Neural cell (in vitro differentiated cells): ENCODE measurements around the gene RGS19. TPM values are rescaled to one million over a fixed set of nuclear protein-coding genes. Genes with fewer than 3 reads are reported as not detected.

Experiments
- H2AFZ ChIP-seq: fragments of 200-600, 300-800 bp; sonication (generic), shearing (Covaris generic); 2 replicates; pipeline ENCODE4 v1.6.0; 2014; ENCODE audit warnings: low read depth, mild to moderate bottlenecking, antibody characterized with exemption, low read length, moderate library complexity
- H3F3A ChIP-seq: fragments of 200-600 bp; shearing (Covaris generic); 2 replicates; pipeline ENCODE4 v1.6.1; 2016; ENCODE audit warnings: mild to moderate bottlenecking, moderate library complexity, mixed read lengths, antibody characterized with exemption, low read length; ENCODE audit not compliant: insufficient read depth, poor library complexity, severe bottlenecking
- H3K27ac ChIP-seq: fragments of 200-600, 300-800 bp; sonication (generic), shearing (Covaris generic); 2 replicates; pipeline ENCODE4 v1.5.1; 2014; ENCODE audit warnings: mild to moderate bottlenecking, low read length, moderate library complexity
- H3K27me3 ChIP-seq: fragments of 300-800, 200-600 bp; sonication (generic), shearing (Covaris generic); 2 replicates; pipeline ENCODE4 v1.6.0; 2014; ENCODE audit warnings: mild to moderate bottlenecking, low read depth, low read length, moderate library complexity; ENCODE audit not compliant: insufficient read depth
- H3K36me3 ChIP-seq: fragments of 300-800, 200-600 bp; sonication (generic), shearing (Covaris generic); 2 replicates; pipeline ENCODE4 v1.5.1; 2014; ENCODE audit warnings: mild to moderate bottlenecking, antibody characterized with exemption, low read length, moderate library complexity; ENCODE audit not compliant: insufficient read depth
- H3K4me2 ChIP-seq: fragments of 300-800, 200-600 bp; sonication (generic), shearing (Covaris generic); 2 replicates; pipeline ENCODE4 v1.6.0; 2014; ENCODE audit warnings: mild to moderate bottlenecking, low read length
- H3K4me3 ChIP-seq: fragments of 300-800, 200-600 bp; sonication (generic), shearing (Covaris generic); 2 replicates; pipeline ENCODE4 v1.5.1; 2014; ENCODE audit warnings: mild to moderate bottlenecking, low read length, moderate library complexity
- H3K79me2 ChIP-seq: fragments of 200-600 bp; shearing (Covaris generic); replicated peaks from 2 replicates; pipeline ENCODE4 v1.6.0; 2014; ENCODE audit warnings: mild to moderate bottlenecking, low read length, moderate library complexity; ENCODE audit not compliant: insufficient read depth
- H3K9ac ChIP-seq: fragments of 300-800, 200-600 bp; sonication (generic), shearing (Covaris generic); 2 replicates; pipeline ENCODE4 v1.6.1; 2016; ENCODE audit warnings: mild to moderate bottlenecking, low read length, mixed read lengths
- H3K9me2 ChIP-seq: fragments of 200-600 bp; shearing (Covaris generic); 2 replicates; pipeline ENCODE4 v1.6.1; 2016; ENCODE audit warnings: mild to moderate bottlenecking, low read length, mixed read lengths; ENCODE audit not compliant: insufficient read depth
- H3K9me3 ChIP-seq: fragments of 200-600, 300-800 bp; sonication (generic), shearing (Covaris generic); 2 replicates; pipeline ENCODE4 v1.6.1; 2016; ENCODE audit warnings: mild to moderate bottlenecking, mixed run types, low read length, moderate library complexity, mixed read lengths
- H4K20me1 ChIP-seq: fragments of 200-600 bp; shearing (Covaris generic); 2 replicates; pipeline ENCODE4 v1.6.1; 2016; ENCODE audit warnings: mild to moderate bottlenecking, mixed run types; ENCODE audit not compliant: insufficient read depth
- CTCF ChIP-seq: fragments of 450-650 bp; IDR thresholded peaks from 2 replicates; pipeline ENCODE4 v1.5.1; 2014; ENCODE audit warnings: antibody characterized with exemption, mild to moderate bottlenecking, moderate library complexity; ENCODE audit not compliant: poor library complexity, severe bottlenecking
- EP300 ChIP-seq: fragments of 450-650 bp; conservative IDR thresholded peaks from 2 replicates; pipeline ENCODE4 v1.6.1; 2014; ENCODE audit warnings: antibody characterized with exemption, mild to moderate bottlenecking, moderate library complexity; ENCODE audit not compliant: poor library complexity, severe bottlenecking
- EZH2 ChIP-seq: fragments of 200-600, 300-800 bp; shearing (Covaris generic), sonication (generic); IDR thresholded peaks from 2 replicates; pipeline ENCODE4 v1.6.1; 2014; ENCODE audit warnings: antibody characterized with exemption, low read length, borderline replicate concordance, mild to moderate bottlenecking; ENCODE audit not compliant: insufficient read depth, poor library complexity, severe bottlenecking
- MXI1 ChIP-seq: fragments of 450-650 bp; conservative IDR thresholded peaks from 2 replicates; pipeline ENCODE4 v1.6.1; 2014; ENCODE audit warnings: antibody characterized with exemption, mild to moderate bottlenecking; ENCODE audit not compliant: poor library complexity, severe bottlenecking
- POLR2AphosphoS5 ChIP-seq: IDR thresholded peaks from 2 replicates; pipeline ENCODE4 v1.6.1; 2012
- RAD21 ChIP-seq: fragments of 450-650 bp; conservative IDR thresholded peaks from 2 replicates; pipeline ENCODE4 v1.6.1; 2014; ENCODE audit warnings: antibody characterized with exemption, mild to moderate bottlenecking, moderate library complexity
- REST ChIP-seq: IDR thresholded peaks from 2 replicates; pipeline ENCODE4 v1.6.1; 2012; ENCODE audit warnings: borderline replicate concordance
- SMC3 ChIP-seq: fragments of 450-650 bp; conservative IDR thresholded peaks from 2 replicates; pipeline ENCODE4 v1.6.1; 2014; ENCODE audit warnings: antibody characterized with exemption, mild to moderate bottlenecking, moderate library complexity; ENCODE audit not compliant: poor library complexity
- TAF1 ChIP-seq: IDR thresholded peaks from 2 replicates; pipeline ENCODE4 v1.6.1; 2012; ENCODE audit warnings: low read depth
- polyA plus RNA-seq: library from polyadenylated mRNA; depleted of rRNA; stranded (reverse); fragments of >200 nt; gene quantifications from 2 replicates; pipeline ENCODE4 v1.2.3, GENCODE V29; 2014

RGS19 gene
- polyA plus RNA-seq, 1 donor from 2014 or later = 3.4 TPM

GRCh38 chr20:64031822-64032314 is 47.5 kb downstream of the RGS19 start:
- Histone ChIP-seq H3K79me2 (no peaks in the 10 kb centered on the region), H4K20me1 (no peaks in the 10 kb centered on the region), H3K27me3 (peaks cover 1% of the 10 kb centered on the region), H3K9me2 (no peaks in the 10 kb centered on the region), H2AFZ (no peak overlapping the region), H3K36me3 (peaks cover 6% of the 10 kb centered on the region), H3K4me2 (no peak overlapping the region), H3K27ac (no peak overlapping the region), H3K9ac (no peak overlapping the region), H3K4me3 (no peak overlapping the region), H3K9me3 (no peaks in the 10 kb centered on the region), H3F3A (no peaks in the 10 kb centered on the region)
- TF ChIP-seq MXI1 (no peak), CTCF (no peak), TAF1 (no peak), EZH2 (no peak), REST (no peak), EP300 (no peak), POLR2AphosphoS5 (no peak), SMC3 (no peak)

GRCh38 chr20:64030371-64031134 is 48.8 kb downstream of the RGS19 start:
- H3K4me3 ChIP-seq = no peak overlapping the region
- no peaks in the 10 kb centered on the region for H3K79me2 ChIP-seq
- H3F3A ChIP-seq = no peaks in the 10 kb centered on the region
- no peak overlapping the region for H2AFZ ChIP-seq
- no peak overlapping the region for H3K27ac ChIP-seq
- TF ChIP-seq TAF1 (no peak), MXI1 (no peak), EP300 (no peak), SMC3 (no peak), POLR2AphosphoS5 (no peak), REST (no peak), RAD21 (no peak), EZH2 (no peak), CTCF (no peak)
- H3K36me3 ChIP-seq = peaks cover 8% of the 10 kb centered on the region
- H3K9ac ChIP-seq = no peak overlapping the region
- no peaks in the 10 kb centered on the region for H3K9me2 ChIP-seq
- no peak overlapping the region for H3K4me2 ChIP-seq
- H3K9me3 ChIP-seq = no peaks in the 10 kb centered on the region
- no peaks in the 10 kb centered on the region for H4K20me1 ChIP-seq
- no peaks in the 10 kb centered on the region for H3K27me3 ChIP-seq
